BJ (cell line): ENCODE measurements around the gene STXBP5L. TPM values are rescaled to one million over a fixed set of nuclear protein-coding genes. Genes with fewer than 3 reads are reported as not detected.

Experiments
- CTCF ChIA-PET: fragments of 350-600 bp; formaldehyde crosslinking; extraction: SDS; loops from one replicate; lab custom pipeline; 2021; ENCODE audit warnings: antibody characterized with exemption, inconsistent platforms; lab: Yijun Ruan, JAX
- POLR2A ChIA-PET: fragments of 300-600 bp; sonication (Branson Sonifier 250); formaldehyde crosslinking; extraction: SDS; loops from one replicate; lab custom pipeline; 2021; ENCODE audit warnings: antibody characterized with exemption; lab: Charles Lee
- DNase-seq: peaks from one replicate; pipeline ENCODE4 v3.0.0-alpha.2; 2011; ENCODE audit warnings: low read depth
- H3K27me3 ChIP-seq: 2 replicates; pipeline ENCODE4 v1.6.0; 2011; ENCODE audit warnings: low read length; ENCODE audit not compliant: control insufficient read depth, insufficient read depth
- H3K36me3 ChIP-seq: 2 replicates; pipeline ENCODE4 v1.5.1; 2011; ENCODE audit warnings: low read length; ENCODE audit not compliant: control insufficient read depth, insufficient read depth
- H3K4me3 ChIP-seq: 2 replicates; pipeline ENCODE4 v1.5.1; 2011; ENCODE audit warnings: low read depth, mild to moderate bottlenecking, control low read depth, low read length
- polyA plus RNA-seq: library from polyadenylated mRNA; depleted of rRNA; stranded (reverse); fragments of >200 nt; gene quantifications from 2 replicates; pipeline ENCODE4 v1.2.3, GENCODE V29; 2011
- TF ChIP-seq, protein P1 (sequence below): IDR thresholded peaks from 2 replicates; pipeline ENCODE4 v1.5.1; 2011; ENCODE audit warnings: low read depth, mild to moderate bottlenecking, control low read depth, inconsistent platforms, low read length, moderate library complexity; ENCODE audit not compliant: insufficient read depth

Gene STXBP5L
- polyA plus RNA-seq, 1 experiment = not detected

DNA sequence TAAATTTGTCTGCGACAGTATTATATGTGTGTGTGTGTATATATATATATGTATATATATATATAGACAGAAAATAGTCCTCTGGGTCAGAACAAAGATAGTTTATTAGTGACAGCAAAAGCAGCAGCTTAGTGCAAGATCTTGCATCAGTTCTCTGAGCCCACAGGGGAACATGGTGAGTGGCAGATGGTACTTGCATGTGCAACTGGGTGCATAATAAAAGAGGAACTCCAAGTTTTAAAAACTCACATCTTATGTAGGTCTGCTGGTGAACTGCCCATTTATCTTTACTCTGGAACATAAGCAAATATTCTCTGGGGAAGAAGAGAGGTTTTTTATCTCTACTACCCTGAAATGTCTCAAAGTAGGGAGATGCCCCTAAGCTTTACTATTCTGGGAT lies 361.4 kb downstream of the STXBP5L start:
- DNase-seq = no peak
- POLR2A ChIA-PET = no interaction called here
- TF ChIP-seq, protein P1, sequence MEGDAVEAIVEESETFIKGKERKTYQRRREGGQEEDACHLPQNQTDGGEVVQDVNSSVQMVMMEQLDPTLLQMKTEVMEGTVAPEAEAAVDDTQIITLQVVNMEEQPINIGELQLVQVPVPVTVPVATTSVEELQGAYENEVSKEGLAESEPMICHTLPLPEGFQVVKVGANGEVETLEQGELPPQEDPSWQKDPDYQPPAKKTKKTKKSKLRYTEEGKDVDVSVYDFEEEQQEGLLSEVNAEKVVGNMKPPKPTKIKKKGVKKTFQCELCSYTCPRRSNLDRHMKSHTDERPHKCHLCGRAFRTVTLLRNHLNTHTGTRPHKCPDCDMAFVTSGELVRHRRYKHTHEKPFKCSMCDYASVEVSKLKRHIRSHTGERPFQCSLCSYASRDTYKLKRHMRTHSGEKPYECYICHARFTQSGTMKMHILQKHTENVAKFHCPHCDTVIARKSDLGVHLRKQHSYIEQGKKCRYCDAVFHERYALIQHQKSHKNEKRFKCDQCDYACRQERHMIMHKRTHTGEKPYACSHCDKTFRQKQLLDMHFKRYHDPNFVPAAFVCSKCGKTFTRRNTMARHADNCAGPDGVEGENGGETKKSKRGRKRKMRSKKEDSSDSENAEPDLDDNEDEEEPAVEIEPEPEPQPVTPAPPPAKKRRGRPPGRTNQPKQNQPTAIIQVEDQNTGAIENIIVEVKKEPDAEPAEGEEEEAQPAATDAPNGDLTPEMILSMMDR = no peak
- H3K4me3 ChIP-seq = no peak overlapping the region
- CTCF ChIA-PET = no interaction called here
- H3K36me3 ChIP-seq = no peaks in the 10 kb centered on the region
- H3K27me3 ChIP-seq = no peaks in the 10 kb centered on the region

DNA sequence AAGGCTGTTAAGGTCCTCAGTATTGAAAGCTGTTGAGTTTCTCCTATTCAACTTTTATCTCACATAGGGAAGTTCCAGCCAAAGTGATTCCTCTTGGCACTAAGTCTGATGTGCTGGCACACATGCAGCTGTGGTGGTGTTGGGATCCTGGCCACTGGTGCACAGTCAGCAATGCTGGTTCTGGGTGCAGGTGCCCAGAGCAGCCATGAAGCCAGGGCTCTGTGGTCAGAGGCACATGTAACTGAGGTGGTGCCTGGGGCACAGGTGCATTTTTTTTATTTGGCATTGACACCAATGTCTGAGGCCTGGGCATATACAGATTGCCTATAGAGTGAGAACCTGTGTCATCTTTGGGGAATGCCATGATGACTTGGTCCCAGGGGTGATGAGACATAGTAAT lies 366.4 kb downstream of the STXBP5L start:
- DNase-seq = no peak
- POLR2A ChIA-PET = no interaction called here
- CTCF ChIA-PET = no interaction called here
- Histone ChIP-seq H3K27me3 (no peaks in the 10 kb centered on the region), H3K4me3 (no peak overlapping the region), H3K36me3 (no peaks in the 10 kb centered on the region)
- TF ChIP-seq, protein P1 = no peak

DNA sequence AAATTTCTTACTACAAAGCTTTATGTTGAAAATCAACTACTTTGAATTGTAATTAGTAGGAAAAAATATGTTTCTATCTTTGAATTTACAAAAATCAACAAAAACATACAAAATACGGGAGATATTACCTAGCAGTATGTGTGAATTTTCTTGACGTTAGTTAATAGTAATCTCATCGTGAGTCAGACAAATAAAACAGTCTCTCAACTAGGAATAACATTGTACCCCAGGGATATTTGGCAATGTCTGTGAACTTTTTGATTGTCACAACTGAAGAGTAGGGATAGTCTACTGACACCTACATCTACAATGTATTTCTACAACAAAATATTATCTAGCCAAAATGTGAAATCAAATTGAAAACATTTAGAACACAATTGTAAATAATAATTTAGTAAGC lies 387.4 kb downstream of the STXBP5L start:
- POLR2A ChIA-PET = no interaction called here
- CTCF ChIA-PET = no interaction called here

DNA sequence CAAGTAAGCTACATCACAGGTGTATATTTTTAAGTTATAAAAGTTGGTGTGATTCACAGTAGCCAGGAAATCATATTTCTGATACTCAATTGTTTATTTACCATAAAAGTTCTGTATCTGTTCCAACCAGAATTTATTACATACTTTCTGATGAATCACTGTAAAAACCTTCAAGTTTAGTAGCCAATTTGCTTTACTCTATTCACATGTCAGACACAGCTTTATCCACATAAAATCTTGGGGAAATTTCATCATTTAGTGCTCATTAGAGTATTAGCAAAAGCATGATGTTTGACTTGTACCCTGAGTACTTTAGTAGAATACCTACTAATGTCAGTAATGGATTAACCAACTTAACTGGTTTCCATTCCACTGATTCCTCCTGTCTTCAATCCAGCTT lies 388.0 kb downstream of the STXBP5L start:
- H3K4me3 ChIP-seq = no peak overlapping the region
- DNase-seq = no peak
- no peaks in the 10 kb centered on the region for H3K36me3 ChIP-seq
- ChIA-PET POLR2A (no interaction called here), CTCF (no interaction called here)
- no peaks in the 10 kb centered on the region for H3K27me3 ChIP-seq
- TF ChIP-seq, protein P1 = no peak

More for the DNA sequence above, 387.4 kb downstream of the STXBP5L start:
- H3K4me3 ChIP-seq = no peak overlapping the region
- TF ChIP-seq, protein P1 = no peak
- DNase-seq = no peak
- no peaks in the 10 kb centered on the region for H3K36me3 ChIP-seq
- H3K27me3 ChIP-seq = no peaks in the 10 kb centered on the region

DNA sequence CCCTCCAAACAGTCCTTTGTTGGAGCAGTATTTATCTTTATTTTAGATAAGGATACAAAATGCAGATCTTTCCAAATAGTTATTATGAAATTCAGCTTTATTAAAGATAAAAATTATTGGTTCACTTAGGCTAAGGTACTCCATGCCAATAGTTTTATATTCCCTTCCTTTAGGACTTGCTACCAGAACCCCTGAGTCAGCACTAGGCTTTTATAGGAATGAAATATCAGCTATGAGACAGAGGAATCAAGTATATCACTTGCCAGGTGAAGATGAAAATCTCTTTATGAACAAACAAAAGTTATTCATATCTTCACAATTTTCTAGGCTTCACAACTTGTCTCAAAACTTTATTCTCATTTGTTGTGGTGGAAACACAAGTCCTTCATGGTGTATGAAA lies 416.3 kb downstream of the STXBP5L start:
- no peaks in the 10 kb centered on the region for H3K36me3 ChIP-seq
- H3K27me3 ChIP-seq = no peaks in the 10 kb centered on the region
- CTCF ChIA-PET = interaction anchor here (0.6 kb wide), 1 partner anchor 490 kb away, joined by 3 read pairs; no protein-coding TSS in a partner anchor
- POLR2A ChIA-PET = no interaction called here
- no peak overlapping the region for H3K4me3 ChIP-seq
- DNase-seq = no peak
- TF ChIP-seq, protein P1 = no peak
